Suprapubic skin (tissue), 4 donors: Measurements from ENCODE around the gene ALG14.

Source experiments
- CTCF ChIP-seq, 2 donors: fragments of 200-600 bp in 1 of 2; fragments of 450-650 bp in 1 of 2; sonication (generic) in 1 of 2; IDR thresholded peaks; one replicate each; pipeline ENCODE4 v1.5.1; 2016 to 2019; ENCODE audit warnings: antibody characterized with exemption in 2 of 2, mild to moderate bottlenecking in 1 of 2, moderate library complexity in 1 of 2
- EP300 ChIP-seq: sonication (generic); formaldehyde crosslinking; IDR thresholded peaks from one replicate; pipeline ENCODE4 v1.6.1; 2017; ENCODE audit warnings: antibody characterized with exemption
- POLR2A ChIP-seq, 2 donors: fragments of 450-650 bp; IDR thresholded peaks; one replicate each; pipeline ENCODE4 v1.6.1; 2017; ENCODE audit warnings: antibody characterized with exemption in 2 of 2, mild to moderate bottlenecking in 2 of 2, moderate library complexity in 2 of 2
- POLR2AphosphoS5 ChIP-seq, 3 donors: sonication (generic); formaldehyde crosslinking; IDR thresholded peaks; one replicate each; pipeline ENCODE4 v1.6.1; 2017; ENCODE audit warnings: antibody characterized with exemption in 3 of 3

- no peak for TF ChIP-seq CTCF (IDR thresholded peaks at IDR 0.05)
- TF ChIP-seq EP300: no peak
- no peak for TF ChIP-seq POLR2A (IDR thresholded peaks at IDR 0.05)
- no peak for TF ChIP-seq POLR2AphosphoS5 (IDR thresholded peaks at IDR 0.05)
Measured at GRCh38 chr1:95022644-95022926, 50.2 kb downstream of the ALG14 start.
